GM12891 (cell line): ENCODE data around the gene OCEL1.

ENCODE experiments used
- POLR2A ChIP-seq: IDR thresholded peaks from 2 replicates; pipeline ENCODE4 v1.6.1; 2011; ENCODE audit warnings: low read depth, low read length, control low read depth
- POLR2AphosphoS5 ChIP-seq: IDR thresholded peaks from 2 replicates; pipeline ENCODE4 v1.6.1; 2011; ENCODE audit warnings: low read depth, low read length, control low read depth

DNA sequence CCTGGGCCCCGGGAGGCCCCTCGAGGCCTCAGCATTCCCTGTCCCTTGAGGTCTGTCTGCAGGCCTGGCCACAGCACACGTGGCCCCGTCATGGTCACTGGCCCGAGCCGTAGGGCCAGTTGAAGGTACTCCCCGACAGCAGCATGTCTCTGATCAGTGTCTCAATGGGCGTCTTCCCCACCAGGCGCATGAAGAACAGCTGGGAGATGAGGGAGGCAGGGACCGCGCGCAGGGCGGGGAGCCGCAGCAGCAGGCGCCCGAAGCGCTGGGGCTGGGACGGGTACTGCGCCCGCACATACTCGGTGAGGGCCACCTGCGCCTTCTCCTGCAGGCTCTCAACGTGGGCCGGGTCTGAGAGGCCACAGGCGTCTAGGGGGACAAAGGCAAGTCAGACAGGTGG lies 6.2 kb downstream of the OCEL1 start:
- TF ChIP-seq POLR2A (no peak), POLR2AphosphoS5 (no peak)
